Naive thymus-derived CD8-positive, alpha-beta T cell (primary cell): Measurements from ENCODE around the gene GEMIN7. TPM values are rescaled to one million over a fixed set of nuclear protein-coding genes. Genes with fewer than 3 reads are reported as not detected.

ENCODE experiments used
- ATAC-seq, 2 donors: fragments of 150-1000 bp; cut with Tn5 transposase in 1 of 2; sonication (Bioruptor Pico), chemical (Tn5 transposase) in 1 of 2; 1 replicate in 1 of 2; 2 replicates in 1 of 2; pipeline ENCODE4 v1.10.0; 2021; ENCODE audit warnings: mild to moderate bottlenecking in 2 of 2, moderate library complexity in 2 of 2
- POLR2A ChIA-PET: fragments of 350-600 bp; sonication (Branson Sonifier 250); formaldehyde crosslinking; loops from one replicate; lab custom pipeline; 2021; ENCODE audit warnings: antibody characterized with exemption; lab: Charles Lee
- DNase-seq, 10 donors: peaks; one replicate each; pipeline versions ENCODE4 v3.0.0 to v3.0.0-alpha.2; 2020 to 2022
- H3K27ac Mint-ChIP-seq, 10 donors: one replicate each; pipeline ENCODE4 v1.8.0; 2020 to 2022; ENCODE audit warnings: mild to moderate bottlenecking in 10 of 10, mixed read lengths in 10 of 10, moderate library complexity in 4 of 10, inconsistent platforms in 1 of 10
- H3K27me3 Mint-ChIP-seq, 5 donors: one replicate each; pipeline ENCODE4 v1.8.0; 2021 to 2022; ENCODE audit warnings: mixed read lengths in 5 of 5
- H3K36me3 Mint-ChIP-seq, 3 donors: one replicate each; pipeline ENCODE4 v1.8.0; 2020 to 2022; ENCODE audit warnings: mixed read lengths in 3 of 3, mild to moderate bottlenecking in 2 of 3, inconsistent platforms in 1 of 3
- H3K4me1 Mint-ChIP-seq, 4 donors: one replicate each; pipeline ENCODE4 v1.8.0; 2021 to 2022; ENCODE audit warnings: mixed read lengths in 4 of 4
- H3K4me3 Mint-ChIP-seq, 10 donors: one replicate each; pipeline ENCODE4 v1.8.0; 2020 to 2022; ENCODE audit warnings: mild to moderate bottlenecking in 10 of 10, mixed read lengths in 10 of 10, moderate library complexity in 6 of 10, inconsistent platforms in 1 of 10
- H3K9me3 Mint-ChIP-seq, 9 donors: one replicate each; pipeline ENCODE4 v1.8.0; 2020 to 2022; ENCODE audit warnings: mixed read lengths in 9 of 9, mild to moderate bottlenecking in 3 of 9, inconsistent platforms in 1 of 9, moderate library complexity in 1 of 9
- polyA plus RNA-seq, 3 donors: library from polyadenylated mRNA; unstranded; fragments of 300-500 nt; fragmentation: Illumina TruSeq; gene quantifications; one replicate each; pipeline ENCODE4 v1.2.3, GENCODE V29; 2021
- total RNA-seq, 8 experiments: library from RNA in 2 of 8; stranded (reverse) in 2 of 8; gene quantifications; one replicate each; pipeline ENCODE4 v1.2.3 and lab custom pipeline; 2021 to 2026

GEMIN7 gene
- total and polyA plus RNA-seq, 5 experiments from 2014 or later = 13.5 to 70.0 (median 44.2) TPM

GRCh38 chr19:45076851-45077730 lies 2.0 kb upstream of the GEMIN7 start:
- no peak for ATAC-seq
- H3K9me3 Mint-ChIP-seq = no peaks in the 10 kb centered on the region
- POLR2A ChIA-PET = interaction anchor here (0.7 to 3.8 kb wide), 3 partner anchors 13 to 20 kb away, joined by 3 to 30 read pairs (median 7); partner anchors contain the start of gene PPP1R37
- no peaks in the 10 kb centered on the region for H3K27me3 Mint-ChIP-seq
- H3K4me3 Mint-ChIP-seq = peak overlapping the region; percentile 46 to 96 (median 75)
- no peak for DNase-seq
- H3K4me1 Mint-ChIP-seq = peaks cover 13 to 62% (median 54%) of the 10 kb centered on the region in 4 donors
- peak overlapping the region in 9 of 10 donors; percentile 36 to 93 (median 74) for H3K27ac Mint-ChIP-seq
- peaks cover 0 to 12% (median 6%) of the 10 kb centered on the region in 3 donors for H3K36me3 Mint-ChIP-seq

- Mint-ChIP-seq H3K27ac (peak overlapping the region in 9 of 10 donors; percentile 6 to 93 (median 47)), H3K9me3 (no peaks in the 10 kb centered on the region), H3K27me3 (no peaks in the 10 kb centered on the region), H3K4me3 (peak overlapping the region; percentile 91 to 97 (median 94)), H3K4me1 (peaks cover 15 to 65% (median 58%) of the 10 kb centered on the region in 4 donors), H3K36me3 (peaks cover 0 to 18% (median 8%) of the 10 kb centered on the region in 3 donors)
- POLR2A ChIA-PET = interaction anchor here (0.5 to 2.5 kb wide), 11 partner anchors 10 to 122 kb away, joined by 3 to 34 read pairs (median 3); partner anchors contain the start of genes BLOC1S3, PPP1R37, RELB and TRAPPC6A
- peak in 1 of 2 donors; percentile 4 for ATAC-seq
- DNase-seq = no peak
Measured at GRCh38 chr19:45078390-45079062, 534 bp upstream of the GEMIN7 start.

GRCh38 chr19:45079911-45080370 lies 881 bp downstream of the GEMIN7 start:
- Mint-ChIP-seq H3K27ac (peak overlapping the region; percentile 47 to 94 (median 91)), H3K4me3 (peak overlapping the region; percentile 91 to 97 (median 94)), H3K27me3 (no peaks in the 10 kb centered on the region), H3K4me1 (peaks cover 15 to 58% (median 55%) of the 10 kb centered on the region in 4 donors), H3K9me3 (no peaks in the 10 kb centered on the region), H3K36me3 (peaks cover 0 to 20% (median 8%) of the 10 kb centered on the region in 3 donors)
- POLR2A ChIA-PET = interaction anchor here (0.7 to 2.5 kb wide), 4 partner anchors 12 to 98 kb away, joined by 3 to 34 read pairs (median 8); partner anchors contain the start of genes BLOC1S3, PPP1R37 and TRAPPC6A
- no peak for ATAC-seq
- DNase-seq = no peak

- Mint-ChIP-seq H3K4me1 (peaks cover 13 to 57% (median 47%) of the 10 kb centered on the region in 4 donors), H3K27me3 (no peaks in the 10 kb centered on the region), H3K9me3 (no peaks in the 10 kb centered on the region), H3K36me3 (peaks cover 0 to 29% (median 8%) of the 10 kb centered on the region in 3 donors), H3K27ac (peak overlapping the region in 6 of 10 donors; percentile 5 to 83 (median 40)), H3K4me3 (peak overlapping the region in 6 of 10 donors; percentile 4 to 78 (median 48))
- DNase-seq (no peak), ATAC-seq (no peak)
- POLR2A ChIA-PET = no interaction called here
Measured at GRCh38 chr19:45082170-45082569, 3.1 kb downstream of the GEMIN7 start.

- Mint-ChIP-seq H3K36me3 (peaks cover 0 to 31% (median 11%) of the 10 kb centered on the region in 3 donors), H3K4me3 (no peak overlapping the region), H3K4me1 (peaks cover 17 to 53% (median 34%) of the 10 kb centered on the region in 4 donors), H3K9me3 (peaks cover 0 to 2% (median 0%) of the 10 kb centered on the region in 9 donors), H3K27me3 (no peaks in the 10 kb centered on the region), H3K27ac (peak overlapping the region in 9 of 10 donors; percentile 1 to 96 (median 74))
- DNase-seq (no peak), ATAC-seq (no peak)
- POLR2A ChIA-PET = no interaction called here
Measured at GRCh38 chr19:45086480-45086879, 7.4 kb downstream of the GEMIN7 start.

- Mint-ChIP-seq H3K36me3 (peaks cover 0 to 21% (median 4%) of the 10 kb centered on the region in 3 donors), H3K27me3 (no peaks in the 10 kb centered on the region), H3K4me1 (peaks cover 13 to 52% (median 30%) of the 10 kb centered on the region in 4 donors), H3K4me3 (peak overlapping the region in 9 of 10 donors; percentile 45 to 82 (median 74)), H3K9me3 (peaks cover 0 to 2% (median 0%) of the 10 kb centered on the region in 9 donors), H3K27ac (peak overlapping the region; percentile 74 to 96 (median 91))
- DNase-seq (peak in 8 of 10 donors; percentile 24 to 68 (median 43)), ATAC-seq (peak; percentile 49 to 73)
- POLR2A ChIA-PET = interaction anchor here (1.3 kb wide), 1 partner anchor 8 kb away, joined by 3 read pairs; the partner anchor contains the start of gene GEMIN7
Measured at GRCh38 chr19:45087531-45087930, 8.5 kb downstream of the GEMIN7 start.

- Mint-ChIP-seq H3K27ac (peak overlapping the region in 2 of 10 donors; percentile 40 to 71), H3K4me1 (peaks cover 32 to 73% (median 53%) of the 10 kb centered on the region in 4 donors), H3K9me3 (peaks cover 0 to 2% (median 0%) of the 10 kb centered on the region in 9 donors), H3K4me3 (no peak overlapping the region), H3K36me3 (peaks cover 0 to 17% (median 4%) of the 10 kb centered on the region in 3 donors), H3K27me3 (no peaks in the 10 kb centered on the region)
- POLR2A ChIA-PET = interaction anchor here (0.6 to 1.3 kb wide), 3 partner anchors 11 to 17 kb away, joined by 3 to 4 read pairs (median 4); partner anchors contain the start of gene GEMIN7
- ATAC-seq = no peak
- DNase-seq = no peak
Measured at GRCh38 chr19:45090034-45090433, 11.0 kb downstream of the GEMIN7 start.

GRCh38 chr19:45090606-45091005 lies 11.5 kb downstream of the GEMIN7 start:
- no peak for ATAC-seq
- peak overlapping the region in 4 of 10 donors; percentile 6 to 98 (median 72) for H3K27ac Mint-ChIP-seq

GRCh38 chr19:45091031-45091923 lies 12.2 kb downstream of the GEMIN7 start:
- Mint-ChIP-seq H3K4me3 (peak overlapping the region; percentile 91 to 99 (median 94)), H3K36me3 (peaks cover 0 to 9% (median 4%) of the 10 kb centered on the region in 3 donors), H3K4me1 (peaks cover 38 to 79% (median 61%) of the 10 kb centered on the region in 4 donors), H3K9me3 (peaks cover 0 to 2% (median 0%) of the 10 kb centered on the region in 9 donors), H3K27me3 (no peaks in the 10 kb centered on the region), H3K27ac (peak overlapping the region; percentile 97 to 100 (median 98))
- ATAC-seq (peak; percentile 69 to 70), DNase-seq (peak; percentile 88 to 97 (median 92))
- POLR2A ChIA-PET = interaction anchor here (0.9 to 3.5 kb wide), 13 partner anchors 8 to 338 kb away, joined by 3 to 42 read pairs (median 11); partner anchors contain the start of genes BLOC1S3, CLASRP, CLPTM1 and GEMIN7

More at GRCh38 chr19:45090606-45091005, 11.5 kb downstream of the GEMIN7 start:
- Mint-ChIP-seq H3K27me3 (no peaks in the 10 kb centered on the region), H3K9me3 (peaks cover 0 to 2% (median 0%) of the 10 kb centered on the region in 9 donors), H3K4me1 (peaks cover 32 to 75% (median 55%) of the 10 kb centered on the region in 4 donors), H3K4me3 (peak overlapping the region in 2 of 10 donors; percentile 19 to 99), H3K36me3 (peaks cover 0 to 13% (median 4%) of the 10 kb centered on the region in 3 donors)
- POLR2A ChIA-PET = interaction anchor here (1.2 to 3.5 kb wide), 2 partner anchors 11 to 14 kb away, joined by 3 to 34 read pairs; partner anchors contain the start of gene GEMIN7
- DNase-seq = no peak

GRCh38 chr19:45092747-45093678 lies 14.0 kb downstream of the GEMIN7 start, which contains the start of gene PPP1R37:
Gene PPP1R37, plus strand, starts transcription at chr19:45093179. Its CDS starts 147 bp downstream, at chr19:45093326.
- peak; percentile 84 to 96 (median 90) for DNase-seq
- no peaks in the 10 kb centered on the region for H3K27me3 Mint-ChIP-seq
- H3K36me3 Mint-ChIP-seq = peaks cover 0 to 4% (median 4%) of the 10 kb centered on the region in 3 donors
- H3K4me3 Mint-ChIP-seq = peak within 1 kb of the TSS; percentile 91 to 99 (median 94)
- peaks cover 0 to 2% (median 0%) of the 10 kb centered on the region in 9 donors for H3K9me3 Mint-ChIP-seq
- POLR2A ChIA-PET = interaction anchor here (0.6 to 3.5 kb wide), 18 partner anchors 8 to 590 kb away, joined by 3 to 42 read pairs (median 4); partner anchors contain the start of genes BLOC1S3, CLASRP, CLPTM1 and GEMIN7
- peaks cover 46 to 81% (median 67%) of the 10 kb centered on the region in 4 donors for H3K4me1 Mint-ChIP-seq
- peak; percentile 78 to 80 for ATAC-seq
- H3K27ac Mint-ChIP-seq = peak within 1 kb of the TSS; percentile 97 to 100 (median 98)
